HG02884 (cell line): ENCODE measurements around the gene SSUH2.
A peak's percentile ranks its signal among the peaks of the same experiment; 100 is the strongest.

ENCODE experiments used
- ATAC-seq: cut with Tn5 transposase; IDR thresholded peaks from one replicate; pipeline ENCODE4 v1.9.1; 2021; ENCODE audit warnings: mild to moderate bottlenecking, moderate library complexity; ENCODE audit not compliant: unreplicated experiment

The SSUH2 gene

GRCh38 chr3:8621872-8622271 lies 22.7 kb downstream of the SSUH2 start:
- ATAC-seq = no peak

GRCh38 chr3:8621141-8621540 lies 23.5 kb downstream of the SSUH2 start:
- ATAC-seq = no peak

- ATAC-seq = no peak
Observed at GRCh38 chr3:8619548-8619947, 25.1 kb downstream of the SSUH2 start.

GRCh38 chr3:8618950-8619349 lies 25.6 kb downstream of the SSUH2 start:
- no peak for ATAC-seq

GRCh38 chr3:8617921-8618320 lies 26.7 kb downstream of the SSUH2 start:
- no peak for ATAC-seq

- no peak for ATAC-seq
Observed at GRCh38 chr3:8610951-8611350, 33.6 kb downstream of the SSUH2 start.

- ATAC-seq = no peak
Observed at GRCh38 chr3:8608791-8609467, 35.7 kb downstream of the SSUH2 start.

- ATAC-seq = no peak
Observed at GRCh38 chr3:8608041-8608790, 36.4 kb downstream of the SSUH2 start.

- ATAC-seq = peak; percentile 56
Observed at GRCh38 chr3:8607234-8608040, 37.2 kb downstream of the SSUH2 start.

GRCh38 chr3:8606701-8607231 lies 37.8 kb downstream of the SSUH2 start:
- no peak for ATAC-seq

GRCh38 chr3:8604988-8605387 lies 39.6 kb downstream of the SSUH2 start:
- no peak for ATAC-seq

GRCh38 chr3:8604006-8604405 lies 40.6 kb downstream of the SSUH2 start:
- no peak for ATAC-seq

- ATAC-seq = no peak
Observed at GRCh38 chr3:8603115-8603710, 41.4 kb downstream of the SSUH2 start.

GRCh38 chr3:8600457-8600856 lies 44.1 kb downstream of the SSUH2 start:
- ATAC-seq = no peak

- no peak for ATAC-seq
Observed at GRCh38 chr3:8599146-8599545, 45.5 kb downstream of the SSUH2 start.

GRCh38 chr3:8597219-8597853 lies 47.3 kb downstream of the SSUH2 start:
- ATAC-seq = no peak

GRCh38 chr3:8596321-8597218 lies 48.0 kb downstream of the SSUH2 start:
- ATAC-seq = no peak

GRCh38 chr3:8595695-8596115 lies 48.9 kb downstream of the SSUH2 start:
- ATAC-seq = no peak

- ATAC-seq = no peak
Observed at GRCh38 chr3:8595252-8595651, 49.3 kb downstream of the SSUH2 start.
